ENCODE measurements around the gene SCUBE1.
"Not testable (repeated sequence)": the region's sequence is repeated elsewhere in the genome, so short reads cannot be mapped to it uniquely, and the experiment has no call there.

SCUBE1 gene

DNA sequence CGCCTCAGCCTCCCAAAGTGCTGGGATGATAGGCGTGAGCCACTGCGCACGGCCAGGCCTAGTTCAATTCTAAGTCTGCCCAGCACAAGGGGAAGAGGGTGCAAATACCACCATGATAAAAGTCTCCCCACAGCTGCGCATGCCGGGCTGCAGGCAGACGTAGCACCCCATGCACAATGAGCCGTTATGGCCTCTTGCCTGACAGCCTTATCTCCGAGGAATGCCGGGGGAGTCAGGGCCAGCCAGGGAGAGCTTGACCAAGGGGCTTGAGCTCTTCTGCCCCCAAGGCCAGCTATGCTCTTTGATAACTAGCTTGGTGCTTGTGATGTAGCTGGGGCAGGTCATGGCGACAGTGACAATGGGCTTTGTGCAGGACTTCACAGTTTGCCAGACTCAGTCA lies 13.7 kb upstream of the SCUBE1 start:
- Histone ChIP-seq H3K4me1 (ENCODE audit: control insufficient read depth, insufficient read depth, low read length) (no peaks in the 10 kb centered on the region), H3K27ac (ENCODE audit: low read depth, low read length) (no peak overlapping the region), H3K9ac (ENCODE audit: low read length) (no peak overlapping the region), H3K27me3 (ENCODE audit: control insufficient read depth, insufficient read depth, low read length) (no peaks in the 10 kb centered on the region), H3K9me3 (ENCODE audit: control insufficient read depth, insufficient read depth, low read depth, low read length) (no peaks in the 10 kb centered on the region), H3K4me3 (ENCODE audit: low read depth, low read length) (no peak overlapping the region), H3K36me3 (ENCODE audit: control insufficient read depth, insufficient read depth, low read length) (no peaks in the 10 kb centered on the region)

DNA sequence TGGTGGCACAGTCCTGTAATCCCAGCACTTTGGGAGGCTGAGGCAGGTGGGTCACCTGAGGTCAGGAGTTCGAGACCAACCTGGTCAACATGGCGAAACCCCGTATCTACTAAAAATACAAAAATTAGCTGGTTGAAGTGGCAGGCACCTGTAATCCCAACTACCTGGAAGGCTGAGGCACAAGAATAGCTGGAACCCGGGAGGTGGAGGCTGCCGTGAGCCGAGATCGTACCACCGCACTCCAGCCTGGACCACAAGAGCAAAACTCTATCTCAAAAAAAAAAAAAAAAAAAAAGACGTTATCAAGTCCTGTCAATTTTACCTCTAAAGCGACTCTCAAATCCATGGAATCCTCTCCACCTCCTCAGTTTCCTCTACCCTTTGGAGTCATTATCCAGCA lies 12.5 kb upstream of the SCUBE1 start:
- not testable (repeated sequence) for H3K36me3 ChIP-seq (ENCODE audit: control insufficient read depth, insufficient read depth, low read length); H3K9ac ChIP-seq (ENCODE audit: low read length); H3K27ac ChIP-seq (ENCODE audit: low read depth, low read length); H3K27me3 ChIP-seq (ENCODE audit: control insufficient read depth, insufficient read depth, low read length); H3K9me3 ChIP-seq (ENCODE audit: control insufficient read depth, insufficient read depth, low read depth, low read length); H3K4me1 ChIP-seq (ENCODE audit: control insufficient read depth, insufficient read depth, low read length); H3K4me3 ChIP-seq (ENCODE audit: low read depth, low read length)

DNA sequence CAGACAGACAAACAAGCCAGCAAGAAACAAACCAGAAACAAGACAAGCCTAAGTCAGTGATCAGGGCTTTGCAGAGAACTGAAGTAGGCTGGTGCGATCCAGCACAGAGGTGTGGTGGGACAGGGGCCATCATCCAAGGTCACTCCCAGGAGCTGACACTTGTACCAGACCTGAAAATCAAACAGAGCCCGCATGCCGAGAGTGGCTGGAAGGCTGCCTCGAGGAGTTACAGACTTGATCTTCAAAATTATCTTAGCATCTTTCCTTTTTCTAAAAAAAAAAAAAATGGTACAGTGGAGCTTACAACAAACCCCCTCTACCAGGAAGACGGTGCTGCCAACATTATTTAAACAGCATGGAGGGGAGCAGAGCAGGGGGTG lies 8.8 kb upstream of the SCUBE1 start:
- Histone ChIP-seq H3K36me3 (ENCODE audit: control insufficient read depth, insufficient read depth, low read length) (no peaks in the 10 kb centered on the region), H3K4me3 (ENCODE audit: low read depth, low read length) (no peak overlapping the region), H3K9me3 (ENCODE audit: control insufficient read depth, insufficient read depth, low read depth, low read length) (no peaks in the 10 kb centered on the region), H3K27me3 (ENCODE audit: control insufficient read depth, insufficient read depth, low read length) (no peaks in the 10 kb centered on the region), H3K27ac (ENCODE audit: low read depth, low read length) (no peak overlapping the region), H3K9ac (ENCODE audit: low read length) (no peak overlapping the region), H3K4me1 (ENCODE audit: control insufficient read depth, insufficient read depth, low read length) (no peaks in the 10 kb centered on the region)

DNA sequence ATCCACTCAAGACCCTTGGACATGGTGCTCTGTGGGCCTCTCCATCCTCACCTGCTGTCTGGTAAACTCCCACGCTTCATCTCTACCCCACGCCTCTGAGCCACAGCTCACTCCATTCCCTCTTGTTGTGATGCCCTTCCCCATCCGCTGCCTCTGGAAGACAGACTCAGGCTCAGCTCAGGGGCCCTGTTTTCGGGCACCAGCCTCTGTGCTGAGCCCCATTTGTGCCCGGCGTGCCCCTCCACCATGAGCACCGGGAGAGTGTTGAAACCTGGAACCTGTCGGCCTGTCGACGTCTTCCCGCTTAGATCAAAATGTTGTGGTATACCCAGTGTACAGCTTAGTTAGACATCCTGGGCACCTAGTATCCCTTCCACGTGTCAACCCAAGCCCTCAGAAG lies 6.5 kb upstream of the SCUBE1 start:
- Histone ChIP-seq H3K4me1 (ENCODE audit: control insufficient read depth, insufficient read depth, low read length) (peaks cover 5% of the 10 kb centered on the region; the same call in 1 of the 2 replicates), H3K9ac (ENCODE audit: low read length) (no peak overlapping the region), H3K4me3 (ENCODE audit: low read depth, low read length) (no peak overlapping the region), H3K36me3 (ENCODE audit: control insufficient read depth, insufficient read depth, low read length) (no peaks in the 10 kb centered on the region), H3K9me3 (ENCODE audit: control insufficient read depth, insufficient read depth, low read depth, low read length) (no peaks in the 10 kb centered on the region), H3K27ac (ENCODE audit: low read depth, low read length) (no peak overlapping the region), H3K27me3 (ENCODE audit: control insufficient read depth, insufficient read depth, low read length) (peaks cover 17% of the 10 kb centered on the region)

DNA sequence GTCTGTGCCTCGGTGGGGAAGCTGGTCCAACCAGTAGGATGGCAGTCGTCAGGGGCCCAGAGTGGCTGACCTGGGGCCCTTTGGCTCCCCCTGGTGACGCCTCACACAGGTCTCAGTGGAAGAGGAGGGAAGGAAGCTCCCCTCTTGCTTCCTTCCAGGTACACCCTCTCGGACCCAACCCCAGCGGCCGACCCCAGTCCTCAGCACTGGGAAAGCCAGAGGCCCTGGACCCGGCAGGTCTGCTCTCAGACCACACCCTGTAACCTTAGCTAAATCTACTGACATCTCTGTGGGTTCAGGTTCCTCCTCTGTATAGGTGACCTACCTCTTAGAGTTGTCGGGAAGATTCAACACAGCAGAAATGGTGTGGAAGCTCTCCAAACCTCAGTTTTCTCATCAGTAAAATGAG lies 3.4 kb upstream of the SCUBE1 start:
- Histone ChIP-seq H3K4me1 (ENCODE audit: control insufficient read depth, insufficient read depth, low read length) (peaks cover 5% of the 10 kb centered on the region; the same call in 1 of the 2 replicates), H3K27ac (ENCODE audit: low read depth, low read length) (no peak overlapping the region), H3K9ac (ENCODE audit: low read length) (no peak overlapping the region)

DNA sequence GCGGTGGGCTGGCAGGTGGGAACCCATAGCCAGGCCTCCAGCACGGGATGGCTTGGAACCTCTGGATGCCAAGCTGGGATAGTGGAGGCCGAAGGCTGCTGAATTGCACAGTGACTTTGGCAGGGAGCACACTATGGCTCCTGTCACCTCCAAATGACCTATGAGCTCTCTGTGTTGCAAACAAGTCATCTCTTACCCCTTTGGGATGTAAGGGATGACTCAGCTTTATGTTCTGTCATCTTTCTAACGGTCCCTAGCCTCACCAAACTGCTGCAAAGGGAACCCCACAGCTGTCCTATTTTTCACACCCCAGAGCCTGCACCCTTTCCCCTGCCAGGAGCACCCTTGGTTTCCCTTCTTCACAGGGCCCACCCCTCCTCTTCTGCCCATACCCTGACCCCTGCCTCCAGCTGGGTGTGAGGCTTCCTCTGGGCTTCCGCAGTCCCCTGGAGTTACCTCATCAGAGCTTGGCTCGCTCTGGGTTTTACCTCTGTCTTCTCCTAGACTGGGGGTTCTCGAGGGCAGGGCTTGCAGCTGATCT lies 2.7 kb upstream of the SCUBE1 start:
- peaks cover 5% of the 10 kb centered on the region; the same call in 1 of the 2 replicates for H3K4me1 ChIP-seq (ENCODE audit: control insufficient read depth, insufficient read depth, low read length)
- H3K36me3 ChIP-seq (ENCODE audit: control insufficient read depth, insufficient read depth, low read length), result no peaks in the 10 kb centered on the region
- H3K27ac ChIP-seq (ENCODE audit: low read depth, low read length), result no peak overlapping the region
- peaks cover 50% of the 10 kb centered on the region for H3K27me3 ChIP-seq (ENCODE audit: control insufficient read depth, insufficient read depth, low read length)
- H3K4me3 ChIP-seq (ENCODE audit: low read depth, low read length), result no peak overlapping the region
- no peak overlapping the region for H3K9ac ChIP-seq (ENCODE audit: low read length)
- H3K9me3 ChIP-seq (ENCODE audit: control insufficient read depth, insufficient read depth, low read depth, low read length), result no peaks in the 10 kb centered on the region

More for the DNA sequence above, 3.4 kb upstream of the SCUBE1 start:
- Histone ChIP-seq H3K36me3 (ENCODE audit: control insufficient read depth, insufficient read depth, low read length) (no peaks in the 10 kb centered on the region), H3K9me3 (ENCODE audit: control insufficient read depth, insufficient read depth, low read depth, low read length) (no peaks in the 10 kb centered on the region), H3K27me3 (ENCODE audit: control insufficient read depth, insufficient read depth, low read length) (peaks cover 43% of the 10 kb centered on the region), H3K4me3 (ENCODE audit: low read depth, low read length) (no peak overlapping the region)

DNA sequence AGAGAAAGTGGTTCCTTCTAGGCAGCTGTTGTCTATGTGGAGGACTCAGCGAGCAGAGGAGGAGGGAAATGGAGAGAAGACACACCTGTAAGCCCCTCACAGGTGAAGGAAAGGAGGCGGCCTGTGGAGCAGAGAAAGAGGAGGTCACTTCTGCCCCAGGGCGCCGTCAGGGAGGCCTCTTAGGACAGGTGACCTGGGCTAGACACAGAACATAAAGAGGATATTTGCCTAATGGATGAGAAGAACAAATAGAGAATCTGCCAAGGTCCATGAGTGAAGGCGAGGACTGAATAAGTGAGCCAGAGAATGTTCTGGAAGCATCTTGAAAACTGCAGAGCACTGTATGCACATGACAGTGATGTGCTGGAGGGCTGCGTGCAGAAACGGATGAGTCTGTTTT lies 2.2 kb upstream of the SCUBE1 start:
- H3K36me3 ChIP-seq (ENCODE audit: control insufficient read depth, insufficient read depth, low read length), result no peaks in the 10 kb centered on the region
- H3K4me1 ChIP-seq (ENCODE audit: control insufficient read depth, insufficient read depth, low read length), result peaks cover 5% of the 10 kb centered on the region; the same call in 1 of the 2 replicates
- no peaks in the 10 kb centered on the region for H3K9me3 ChIP-seq (ENCODE audit: control insufficient read depth, insufficient read depth, low read depth, low read length)
- no peak overlapping the region for H3K4me3 ChIP-seq (ENCODE audit: low read depth, low read length)
- H3K27ac ChIP-seq (ENCODE audit: low read depth, low read length), result no peak overlapping the region
- peaks cover 55% of the 10 kb centered on the region for H3K27me3 ChIP-seq (ENCODE audit: control insufficient read depth, insufficient read depth, low read length)
- no peak overlapping the region for H3K9ac ChIP-seq (ENCODE audit: low read length)

DNA sequence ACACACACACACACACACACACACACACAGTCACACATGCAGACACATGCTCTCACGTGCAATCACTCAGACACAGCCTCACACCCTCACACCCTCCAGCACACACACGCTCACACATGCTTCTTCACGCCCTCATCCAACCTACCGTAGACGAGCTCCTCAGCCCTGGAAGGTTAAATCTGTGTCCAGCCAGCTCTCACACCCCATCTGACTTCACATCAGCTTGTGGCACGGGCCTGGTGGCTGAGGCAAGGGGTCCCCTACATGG lies 1.3 kb upstream of the SCUBE1 start:
- no peak overlapping the region for H3K4me3 ChIP-seq (ENCODE audit: low read depth, low read length)

DNA sequence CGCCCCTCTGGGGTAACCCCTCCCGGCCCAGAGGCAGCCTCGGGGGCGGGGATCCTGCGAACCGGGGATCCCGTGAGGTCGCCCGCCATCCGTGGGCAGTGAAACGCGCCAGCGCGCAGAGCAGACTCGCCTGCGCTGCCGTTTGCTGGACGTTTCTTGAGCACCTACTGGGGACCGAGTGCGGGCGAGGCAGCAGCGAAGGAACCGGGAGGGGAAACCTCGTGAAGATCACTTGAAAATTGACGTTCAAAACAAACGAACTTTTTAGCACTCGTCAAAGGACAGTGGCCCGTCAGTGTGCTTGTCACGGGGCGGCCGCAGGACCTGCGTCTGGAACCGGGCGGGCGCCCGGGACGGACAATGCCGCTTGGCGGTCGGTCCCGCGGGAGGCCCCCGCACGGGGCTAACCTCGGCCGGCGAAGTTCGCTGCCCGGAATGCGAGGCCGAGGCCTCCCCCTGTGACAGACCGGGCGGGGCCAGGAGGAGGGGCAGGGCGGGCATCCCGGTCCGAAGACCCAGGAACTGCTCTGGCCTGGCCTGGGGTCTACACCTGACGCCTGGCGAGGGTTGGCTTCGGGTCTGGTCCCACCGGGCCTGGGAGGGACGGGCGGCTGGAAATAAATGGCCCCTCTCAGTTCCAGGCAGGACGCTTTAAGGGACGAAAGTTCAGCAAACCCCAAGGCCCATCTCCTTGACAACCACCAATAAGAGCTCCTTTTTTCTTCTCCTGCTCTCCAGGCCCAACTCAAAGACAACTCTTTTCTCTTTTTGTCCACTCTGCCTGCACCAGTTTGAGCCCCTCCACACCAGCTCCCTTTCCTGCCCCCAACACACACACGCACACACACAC lies 723 bp upstream of the SCUBE1 start:
- no peak overlapping the region for H3K27ac ChIP-seq (ENCODE audit: low read depth, low read length)
- no peak overlapping the region for H3K9ac ChIP-seq (ENCODE audit: low read length)
- peaks cover 67% of the 10 kb centered on the region for H3K27me3 ChIP-seq (ENCODE audit: control insufficient read depth, insufficient read depth, low read length)
- no peaks in the 10 kb centered on the region for H3K9me3 ChIP-seq (ENCODE audit: control insufficient read depth, insufficient read depth, low read depth, low read length)
- H3K4me3 ChIP-seq (ENCODE audit: low read depth, low read length), result peak overlapping the region; percentile 53
- no peaks in the 10 kb centered on the region for H3K36me3 ChIP-seq (ENCODE audit: control insufficient read depth, insufficient read depth, low read length)
- peaks cover 5% of the 10 kb centered on the region; the same call in 1 of the 2 replicates for H3K4me1 ChIP-seq (ENCODE audit: control insufficient read depth, insufficient read depth, low read length)

More for the DNA sequence above, 1.3 kb upstream of the SCUBE1 start:
- Histone ChIP-seq H3K9me3 (ENCODE audit: control insufficient read depth, insufficient read depth, low read depth, low read length) (no peaks in the 10 kb centered on the region), H3K27me3 (ENCODE audit: control insufficient read depth, insufficient read depth, low read length) (peaks cover 61% of the 10 kb centered on the region), H3K9ac (ENCODE audit: low read length) (no peak overlapping the region), H3K4me1 (ENCODE audit: control insufficient read depth, insufficient read depth, low read length) (peaks cover 5% of the 10 kb centered on the region; the same call in 1 of the 2 replicates), H3K27ac (ENCODE audit: low read depth, low read length) (no peak overlapping the region), H3K36me3 (ENCODE audit: control insufficient read depth, insufficient read depth, low read length) (no peaks in the 10 kb centered on the region)

DNA sequence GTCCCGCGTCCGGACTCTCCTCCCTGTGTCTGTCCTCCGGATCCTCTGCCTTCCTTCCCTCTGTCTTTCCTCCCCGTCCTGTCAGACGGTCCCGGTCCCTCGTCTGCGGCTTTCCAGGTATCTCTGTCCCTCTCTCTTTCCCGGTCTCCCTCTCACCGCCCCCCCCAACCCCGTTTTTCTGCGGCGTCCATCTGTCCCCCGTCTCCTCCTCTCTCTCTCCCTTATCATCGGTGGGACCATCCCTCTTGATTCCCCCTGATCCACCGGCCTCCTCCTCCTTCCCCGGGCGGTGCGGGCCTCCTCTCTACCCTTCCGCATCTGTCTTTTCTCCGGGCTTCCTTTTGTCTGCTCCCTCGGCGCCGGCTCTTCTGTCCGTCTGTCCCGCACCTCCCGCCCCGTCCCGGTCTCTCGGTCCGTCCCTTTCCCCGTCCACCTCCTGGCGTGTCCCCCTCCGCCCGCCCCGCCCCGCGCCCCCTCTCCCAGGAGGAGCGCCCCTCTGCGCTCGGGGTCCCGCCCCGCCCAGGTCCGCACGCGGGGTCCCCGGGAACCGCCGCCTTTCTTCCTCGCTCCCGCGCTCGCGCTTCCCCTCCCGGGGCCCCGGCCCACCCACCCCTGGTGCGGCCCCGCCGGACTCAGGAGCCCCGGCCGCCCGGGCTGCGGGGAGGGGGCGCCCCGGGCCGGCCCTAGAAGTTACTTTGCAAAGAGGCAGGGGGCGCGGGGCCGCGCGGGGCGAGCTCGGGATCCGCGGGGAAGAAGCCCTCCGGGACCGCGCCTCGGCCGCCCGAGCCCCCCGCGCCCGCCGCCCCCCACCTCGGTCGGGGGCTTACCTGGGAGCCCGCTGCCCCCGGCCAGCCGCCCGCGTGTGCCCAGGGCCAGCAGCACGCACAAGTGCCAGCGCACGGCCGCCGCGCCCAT lies 568 bp downstream of the SCUBE1 start:
- H3K27ac ChIP-seq (ENCODE audit: low read depth, low read length), result no peak overlapping the region
- peaks cover 73% of the 10 kb centered on the region for H3K27me3 ChIP-seq (ENCODE audit: control insufficient read depth, insufficient read depth, low read length)
- peak overlapping the region; percentile 59 for H3K4me3 ChIP-seq (ENCODE audit: low read depth, low read length)
- H3K4me1 ChIP-seq (ENCODE audit: control insufficient read depth, insufficient read depth, low read length), result peaks cover 5% of the 10 kb centered on the region; the same call in 1 of the 2 replicates
- no peak overlapping the region for H3K9ac ChIP-seq (ENCODE audit: low read length)
- no peaks in the 10 kb centered on the region for H3K36me3 ChIP-seq (ENCODE audit: control insufficient read depth, insufficient read depth, low read length)
- H3K9me3 ChIP-seq (ENCODE audit: control insufficient read depth, insufficient read depth, low read depth, low read length), result no peaks in the 10 kb centered on the region

DNA sequence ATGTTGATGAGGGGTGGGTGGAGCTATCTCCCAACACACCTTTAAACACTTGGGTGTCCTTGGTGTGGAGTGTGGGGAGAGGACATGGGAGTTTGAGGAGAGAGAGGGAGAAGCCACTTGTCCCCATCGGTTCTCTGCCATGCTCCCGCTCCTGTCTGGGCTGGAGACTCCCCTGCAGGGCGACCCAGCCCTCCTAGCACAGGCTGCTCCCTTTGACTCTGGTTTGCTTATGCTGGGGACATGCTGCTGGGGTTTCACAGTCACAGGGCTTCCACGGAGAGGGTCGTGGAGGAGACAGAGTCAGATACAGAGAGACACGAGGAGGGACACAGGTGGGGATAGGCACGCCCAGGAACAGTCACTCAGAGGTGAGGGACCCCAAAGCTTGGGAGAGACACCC lies 1.6 kb downstream of the SCUBE1 start:
- H3K36me3 ChIP-seq (ENCODE audit: control insufficient read depth, insufficient read depth, low read length), result no peaks in the 10 kb centered on the region
- no peak overlapping the region for H3K9ac ChIP-seq (ENCODE audit: low read length)
- peaks cover 73% of the 10 kb centered on the region for H3K27me3 ChIP-seq (ENCODE audit: control insufficient read depth, insufficient read depth, low read length)
- H3K4me3 ChIP-seq (ENCODE audit: low read depth, low read length), result no peak overlapping the region
- H3K27ac ChIP-seq (ENCODE audit: low read depth, low read length), result no peak overlapping the region
- H3K4me1 ChIP-seq (ENCODE audit: control insufficient read depth, insufficient read depth, low read length), result peaks cover 5% of the 10 kb centered on the region; the same call in 1 of the 2 replicates
- no peaks in the 10 kb centered on the region for H3K9me3 ChIP-seq (ENCODE audit: control insufficient read depth, insufficient read depth, low read depth, low read length)
